Right kidney (tissue), 1 donor: Measurements from ENCODE around the gene PCGF3.
"Not testable (repeated sequence)": the region's sequence is repeated elsewhere in the genome, so short reads cannot be mapped to it uniquely, and the experiment has no call there.

Experiments used
- DNase-seq: peaks from one replicate; pipeline ENCODE4 v3.0.0-alpha.2; 2016

The PCGF3 gene

GRCh38 chr4:681736-682451 lies 23.7 kb upstream of the PCGF3 start:
- no peak for DNase-seq

- no peak for DNase-seq
Observed at GRCh38 chr4:682490-683172, 23.0 kb upstream of the PCGF3 start.

DNA sequence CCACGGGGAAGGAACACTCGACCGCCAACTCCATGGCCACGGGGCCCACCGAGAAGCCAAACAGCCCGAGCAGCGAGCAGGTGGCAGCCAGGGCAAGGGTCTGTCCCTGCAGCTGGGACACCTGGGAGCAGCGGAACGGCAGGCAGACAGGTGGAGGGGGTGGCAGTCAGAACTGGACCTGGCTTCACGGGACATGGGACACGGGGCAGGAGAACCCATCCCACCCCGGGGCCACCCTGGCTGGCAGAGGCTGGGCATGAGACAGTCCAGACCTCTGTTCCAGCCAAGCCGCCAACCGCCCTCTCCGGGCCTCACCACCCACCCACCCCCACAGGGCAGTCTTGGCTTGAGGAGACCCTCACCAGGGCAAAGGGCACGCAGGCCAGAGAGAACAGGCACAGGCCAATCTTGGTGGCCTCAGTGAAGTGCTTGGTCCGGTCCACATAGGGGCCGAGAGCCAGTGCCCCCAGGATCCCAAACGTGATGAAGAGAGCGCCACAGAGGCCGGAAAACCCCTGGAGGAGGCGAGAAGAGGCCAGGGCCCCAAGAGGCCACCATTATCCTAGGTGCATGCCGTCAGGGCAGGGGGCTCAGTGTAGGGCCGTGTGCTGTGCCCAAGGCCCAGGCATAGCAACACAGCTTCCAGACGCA lies 22.3 kb upstream of the PCGF3 start:
- no peak for DNase-seq

DNA sequence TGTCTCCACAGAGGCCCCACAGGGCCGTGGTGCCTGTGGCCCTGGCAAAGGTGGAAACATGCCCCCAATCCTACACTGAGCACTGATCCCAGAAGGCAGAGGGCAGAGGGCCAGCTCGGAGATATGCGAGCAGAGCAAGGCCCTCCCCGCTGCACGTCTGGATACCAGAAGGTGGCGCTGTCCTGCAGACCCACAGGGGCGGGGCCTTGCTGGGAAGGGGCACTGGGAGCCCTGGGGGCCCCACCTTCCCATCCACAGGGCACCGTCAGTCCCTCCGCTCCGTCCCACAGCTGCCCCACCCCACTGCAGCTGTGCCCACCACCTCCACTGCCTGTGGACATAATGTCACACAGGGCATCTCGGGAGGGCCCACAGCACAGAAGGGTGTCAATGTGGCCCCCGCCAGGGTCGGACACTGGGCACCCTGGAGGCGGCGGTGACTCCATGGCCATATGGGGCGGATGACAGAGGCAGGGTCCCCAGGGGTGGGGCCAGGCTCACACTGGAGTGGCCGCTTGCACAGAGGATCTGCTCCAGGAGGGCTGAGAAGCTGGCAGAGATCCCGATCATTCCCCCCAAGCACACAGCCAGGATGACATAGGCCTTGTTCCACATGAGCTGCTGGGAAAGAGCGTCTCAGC lies 21.5 kb upstream of the PCGF3 start:
- peak; percentile 64 for DNase-seq

DNA sequence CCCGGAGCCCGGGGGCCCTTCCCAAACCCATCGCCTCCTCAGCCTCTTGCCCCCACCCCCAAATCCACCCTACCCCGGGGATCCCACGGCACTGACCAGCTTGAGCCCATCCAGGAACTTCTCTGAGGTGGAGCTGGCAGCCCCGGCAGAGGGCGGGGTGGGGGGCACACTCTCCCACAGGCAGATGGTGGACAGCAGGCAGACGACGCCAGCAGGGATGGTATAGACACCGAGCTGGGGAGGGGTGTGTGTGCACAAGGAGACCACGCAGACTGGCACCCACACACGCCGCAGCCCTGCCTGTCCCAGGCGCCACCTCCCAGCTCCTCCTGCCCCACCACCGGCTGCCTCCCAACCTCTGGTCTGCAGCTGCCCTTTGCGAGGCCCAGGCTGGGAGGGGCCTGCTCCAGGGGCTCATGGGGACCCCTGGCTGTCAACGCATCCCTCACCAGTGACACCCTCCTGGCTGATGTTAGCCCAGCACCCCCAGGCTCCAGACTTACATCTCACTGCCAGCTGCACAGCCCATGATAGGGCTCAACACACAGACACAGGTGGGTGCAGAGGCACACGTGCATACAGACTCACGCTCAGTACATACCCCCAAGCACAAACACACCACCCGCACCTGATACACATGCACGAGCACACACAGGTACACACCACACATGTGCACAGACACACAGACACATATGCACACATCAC lies 20.9 kb upstream of the PCGF3 start:
- no peak for DNase-seq

- no peak for DNase-seq
Observed at GRCh38 chr4:685679-686412, 19.8 kb upstream of the PCGF3 start.

- no peak for DNase-seq
Observed at GRCh38 chr4:686413-687040, 19.1 kb upstream of the PCGF3 start.

DNA sequence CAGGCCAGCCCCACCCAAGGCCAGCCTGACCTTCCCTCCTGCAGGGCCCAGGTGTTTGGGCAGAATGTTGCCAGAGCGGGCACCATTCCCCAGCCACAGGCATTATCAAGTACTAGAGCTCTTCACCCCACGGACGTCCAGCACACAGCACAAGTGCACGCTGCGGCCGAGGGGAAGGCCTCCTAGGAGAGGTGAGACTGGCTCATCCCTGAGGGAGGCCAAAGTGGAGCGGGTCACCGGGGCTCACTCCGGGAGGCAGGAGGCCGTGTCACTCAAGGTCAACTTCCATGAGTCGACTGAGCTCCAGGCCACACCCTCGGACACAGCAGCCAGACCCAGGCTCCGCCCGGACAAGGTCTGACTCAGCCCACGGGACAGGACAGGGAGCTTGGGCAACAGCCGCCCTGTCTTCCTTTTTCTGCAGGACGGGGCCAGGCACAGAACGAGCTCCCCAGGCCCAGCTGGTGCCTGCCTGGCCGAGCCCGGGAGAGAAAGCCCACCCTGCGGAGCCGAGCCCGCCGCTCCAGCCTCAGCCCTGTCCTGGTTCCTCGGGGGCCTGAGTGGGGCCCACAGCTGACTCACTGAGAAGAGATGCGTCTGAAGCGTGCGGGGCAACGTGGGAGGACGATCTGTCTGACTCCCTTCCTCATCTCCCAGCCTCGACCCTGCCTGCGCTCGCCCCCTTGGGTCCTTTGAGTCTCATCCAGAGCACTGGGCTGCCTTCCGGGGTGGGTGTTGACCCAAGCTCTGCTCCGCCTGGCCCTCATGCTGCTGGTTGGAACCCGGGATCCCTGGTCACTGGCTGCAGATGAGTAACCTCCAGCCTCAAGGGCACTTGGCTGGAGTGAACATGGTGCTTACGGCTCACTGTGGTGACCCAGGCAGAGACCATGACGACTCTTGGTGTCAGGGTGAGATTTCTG lies 18.3 kb upstream of the PCGF3 start:
- DNase-seq, result no peak

DNA sequence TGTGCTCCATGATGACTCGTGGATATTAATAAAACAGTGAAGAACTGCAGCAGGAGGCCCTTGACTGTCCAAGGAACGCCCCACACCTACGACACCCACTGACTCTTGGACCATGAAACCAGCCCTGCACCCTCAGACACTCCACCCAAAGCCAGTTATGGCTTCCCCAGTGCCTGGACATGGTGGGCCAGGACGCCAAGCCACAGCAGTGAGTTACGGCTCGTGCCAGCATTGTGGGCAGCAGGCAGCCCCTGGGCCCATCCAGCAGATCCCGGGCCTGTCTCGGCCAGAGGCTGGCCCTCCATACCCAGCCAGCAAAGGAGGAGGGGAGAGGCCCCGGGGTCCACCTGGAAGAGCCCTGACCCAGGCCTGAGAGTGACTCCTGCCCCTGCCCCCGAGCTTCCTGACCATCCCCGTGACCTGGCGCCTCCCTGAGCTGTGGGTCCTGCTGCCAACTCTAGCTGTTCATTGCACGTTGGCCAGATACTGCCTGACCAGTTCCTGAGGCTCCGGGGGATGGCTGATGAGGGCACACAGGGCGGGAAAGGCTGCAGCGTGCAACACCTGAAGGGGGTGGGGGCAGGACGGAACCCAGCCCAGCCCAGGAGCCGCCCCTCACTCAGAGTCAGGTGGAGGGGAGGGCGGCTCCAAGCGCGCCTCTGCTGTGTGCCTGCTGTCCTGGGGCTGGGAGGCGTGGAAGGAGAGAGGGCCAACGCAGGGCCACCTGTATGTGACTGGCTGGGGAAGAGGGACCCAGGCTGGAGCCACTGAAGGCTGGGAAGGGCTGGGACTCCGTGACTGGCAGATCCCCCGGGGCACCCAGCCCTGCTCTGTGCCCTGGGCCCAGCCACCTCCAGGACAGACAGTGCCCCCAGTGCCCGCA lies 17.4 kb upstream of the PCGF3 start:
- DNase-seq, result peak; percentile 44

DNA sequence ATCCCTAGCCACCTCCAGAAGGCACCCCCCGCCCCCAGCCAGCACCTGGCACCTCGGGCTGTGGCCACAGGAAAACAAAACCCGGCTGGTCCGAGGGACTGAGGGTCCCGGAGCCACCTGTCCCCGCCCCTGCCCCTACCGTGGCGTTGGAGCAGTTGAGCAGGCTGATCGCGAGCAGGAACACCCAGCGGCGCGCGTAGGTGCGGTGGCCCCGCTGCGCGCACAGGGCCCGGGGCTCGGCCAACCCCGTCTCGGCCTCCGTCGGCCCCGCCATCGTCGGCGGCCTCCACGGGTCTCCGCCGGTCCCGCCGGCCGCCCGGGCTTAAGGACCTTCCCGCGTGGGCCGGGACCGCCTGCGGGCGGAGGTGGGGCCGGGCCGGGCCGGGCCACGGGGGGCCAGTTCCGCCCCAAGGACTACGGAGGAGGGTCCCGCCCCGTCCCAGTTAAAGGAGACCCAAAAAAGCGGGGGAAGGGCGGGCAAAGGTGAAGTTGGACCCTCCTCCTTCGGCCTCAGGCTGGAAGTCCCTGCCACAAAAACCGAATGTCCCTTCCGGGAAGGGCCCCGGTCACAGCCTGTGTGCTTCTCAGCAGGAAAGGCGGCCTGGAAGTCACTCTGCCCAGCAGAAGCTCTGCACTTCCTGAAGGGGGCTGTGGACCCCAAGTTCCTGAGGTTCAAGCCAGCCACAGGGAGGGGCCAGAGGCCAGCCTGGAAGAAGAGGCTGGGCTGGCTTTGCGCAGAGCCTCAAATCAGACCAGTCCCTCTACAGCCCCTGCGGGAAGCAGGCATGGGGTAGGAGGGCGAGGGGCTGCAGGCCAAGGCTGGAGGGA lies 16.6 kb upstream of the PCGF3 start, which contains the start of gene SLC49A3:
TSS of gene SLC49A3 (minus strand) at position 298 of the 828 bp plus-strand sequence. CDS start at position 274, 24 bp downstream.
- DNase-seq, result peak; percentile 61

DNA sequence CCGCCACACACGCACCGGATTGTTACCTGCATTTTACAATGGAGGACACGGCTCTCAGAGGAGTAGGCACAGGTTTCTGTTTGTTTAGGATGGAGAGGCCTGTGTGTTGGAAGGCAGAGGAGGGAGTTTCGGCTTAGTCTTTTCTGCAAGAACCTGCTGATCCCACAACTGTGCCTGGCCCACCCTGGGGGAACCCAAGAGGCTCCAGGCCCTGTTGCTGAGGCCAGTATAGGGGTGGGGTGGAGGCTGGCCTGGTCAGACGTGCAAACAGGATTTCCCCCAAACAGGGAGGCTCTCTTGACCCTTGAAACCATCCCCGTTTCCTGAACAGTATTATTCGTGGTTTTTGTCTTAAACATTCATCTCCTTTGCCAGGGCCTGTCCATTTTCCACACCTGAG lies 15.9 kb upstream of the PCGF3 start:
- DNase-seq, result no peak

GRCh38 chr4:692771-693554 lies 12.7 kb upstream of the PCGF3 start:
- DNase-seq, result no peak

DNA sequence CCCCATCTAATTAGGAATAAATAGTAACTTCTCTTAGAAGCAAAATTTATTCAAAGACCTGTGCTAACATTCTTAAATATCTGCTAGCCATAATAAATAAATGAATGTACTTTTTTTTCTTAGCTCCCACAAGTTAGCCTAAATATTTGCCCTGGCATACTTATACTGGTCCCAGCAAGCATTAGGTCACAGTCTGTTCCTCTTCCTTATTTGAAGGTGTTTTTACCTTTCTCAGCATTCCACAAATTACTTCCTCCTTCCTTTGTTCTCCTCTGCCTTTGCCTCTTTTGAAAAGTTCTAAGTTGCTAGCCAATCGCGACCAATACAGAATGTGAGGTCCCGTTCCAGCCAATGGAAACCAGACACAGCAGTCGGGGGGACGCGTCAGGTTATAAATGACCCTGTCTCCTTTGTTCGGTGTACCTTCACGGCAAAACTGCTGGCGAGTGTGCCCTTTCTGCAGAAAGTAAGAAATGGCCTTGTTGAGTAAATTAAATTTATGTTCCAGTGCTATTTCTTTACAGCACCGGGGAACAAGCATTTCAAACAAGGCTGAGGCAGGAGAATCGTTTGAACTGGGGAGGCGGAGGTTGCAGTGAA lies 11.2 kb upstream of the PCGF3 start:
- not testable (repeated sequence) for DNase-seq

DNA sequence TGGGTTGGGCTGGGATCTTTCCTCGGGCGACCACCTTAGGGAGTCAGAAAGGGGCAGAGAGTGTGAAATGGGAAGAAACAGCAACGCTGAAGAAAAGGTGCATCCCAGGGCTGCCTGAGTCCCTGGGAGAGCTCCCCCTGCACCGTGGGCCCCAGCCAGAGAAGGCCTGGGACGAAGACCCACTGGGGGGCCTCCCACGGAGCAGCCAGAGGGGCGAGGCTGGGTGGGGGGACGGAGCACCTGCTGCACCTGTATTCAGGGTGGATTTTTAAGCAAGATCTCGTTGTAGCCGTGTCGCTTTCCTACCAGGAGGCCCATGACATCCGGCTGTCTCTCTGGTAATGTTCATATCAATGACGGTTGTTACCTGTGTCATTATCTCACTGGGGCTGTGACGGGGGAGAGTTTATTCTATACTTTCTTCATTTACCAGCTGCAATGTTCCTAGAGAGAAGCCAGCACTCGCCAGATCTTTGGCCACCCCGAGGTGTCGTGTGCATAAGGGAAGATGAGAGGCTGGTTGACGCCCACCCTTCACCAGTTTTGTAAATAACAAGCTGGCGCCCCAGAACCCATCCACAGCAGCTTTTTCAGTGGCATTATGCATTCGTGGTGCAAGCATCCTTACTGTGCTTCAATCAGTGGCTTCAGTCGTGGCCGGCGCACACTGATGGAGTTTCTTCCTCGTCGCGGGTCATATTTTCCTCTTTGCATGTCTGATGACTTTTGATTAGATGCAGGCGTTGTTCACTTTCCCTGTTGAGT lies 5.6 kb upstream of the PCGF3 start:
- DNase-seq, result no peak

- DNase-seq, result no peak
Observed at GRCh38 chr4:700587-701264, 4.9 kb upstream of the PCGF3 start.
